Colon (tissue), 2 donors: Measurements from ENCODE around the gene SCIN.
"Not testable (repeated sequence)": the region's sequence is repeated elsewhere in the genome, so short reads cannot be mapped to it uniquely, and the experiment has no call there.

Experiments used
- FAIRE-seq: peaks from 2 replicates; lab custom pipeline; 2012; peaks lifted over from hg19 to GRCh38; lab: Jason Lieb, UNC
- donor health status: control.
- donor health status: control.

SCIN gene

GRCh38 chr7:12648704-12649261 is 78.3 kb downstream of the SCIN start:
- FAIRE-seq = no peak

DNA sequence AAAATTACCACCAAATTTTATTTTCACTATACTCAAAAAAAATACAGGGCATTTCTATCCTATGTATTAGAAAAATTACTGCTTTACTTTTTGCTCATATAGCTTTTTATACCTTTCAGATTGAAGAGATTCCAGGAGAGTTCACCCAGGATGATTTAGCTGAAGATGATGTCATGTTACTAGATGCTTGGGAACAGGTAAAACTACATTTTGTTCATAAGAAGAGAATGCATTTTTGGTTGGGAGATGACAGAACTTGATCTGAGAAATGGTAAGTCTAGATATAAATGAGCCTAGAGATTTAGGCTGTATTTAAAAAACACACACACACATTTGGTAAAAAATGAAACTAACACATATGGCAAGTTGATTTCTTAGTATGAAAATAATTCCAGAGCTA is 78.8 kb downstream of the SCIN start:
- no peak for FAIRE-seq

DNA sequence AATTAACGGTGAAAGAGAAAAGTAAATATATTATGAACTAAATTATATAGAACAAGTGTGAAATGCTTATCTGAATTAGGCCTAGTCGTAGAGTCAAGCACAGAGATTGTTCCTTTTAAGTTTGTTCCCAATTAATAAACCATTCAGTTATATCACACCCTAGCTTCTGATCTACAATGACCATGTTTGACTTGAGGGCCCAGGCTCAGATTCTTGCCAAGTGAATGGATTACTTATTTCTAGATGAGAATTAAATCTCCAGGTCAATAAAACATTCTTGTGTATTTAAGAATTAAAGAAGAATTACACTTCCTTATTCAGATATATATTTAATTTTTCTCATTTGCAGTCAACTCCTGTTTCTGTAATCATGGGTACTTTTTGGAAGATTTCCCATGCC is 79.6 kb downstream of the SCIN start:
- no peak for FAIRE-seq

GRCh38 chr7:12653110-12653509 is 82.6 kb downstream of the SCIN start:
- FAIRE-seq = no peak

DNA sequence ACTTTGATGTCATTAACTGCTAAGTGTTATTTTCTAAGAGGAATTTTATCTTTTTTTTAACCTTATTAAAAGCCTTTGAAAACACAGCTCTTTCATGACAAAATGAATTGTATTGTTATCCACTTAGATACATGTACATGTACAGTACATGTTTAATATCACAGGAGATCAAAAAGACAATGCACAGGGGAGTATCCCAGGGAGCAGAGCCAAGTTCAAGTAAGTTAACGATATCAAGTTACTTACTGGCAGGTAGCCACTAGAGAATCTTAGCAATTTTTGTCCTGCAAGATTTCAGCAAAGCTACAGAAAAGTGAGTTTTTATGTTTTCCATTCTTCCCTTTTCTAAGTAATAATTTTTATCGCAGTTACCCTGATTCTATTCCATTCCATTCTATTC is 83.0 kb downstream of the SCIN start:
- FAIRE-seq = no peak

DNA sequence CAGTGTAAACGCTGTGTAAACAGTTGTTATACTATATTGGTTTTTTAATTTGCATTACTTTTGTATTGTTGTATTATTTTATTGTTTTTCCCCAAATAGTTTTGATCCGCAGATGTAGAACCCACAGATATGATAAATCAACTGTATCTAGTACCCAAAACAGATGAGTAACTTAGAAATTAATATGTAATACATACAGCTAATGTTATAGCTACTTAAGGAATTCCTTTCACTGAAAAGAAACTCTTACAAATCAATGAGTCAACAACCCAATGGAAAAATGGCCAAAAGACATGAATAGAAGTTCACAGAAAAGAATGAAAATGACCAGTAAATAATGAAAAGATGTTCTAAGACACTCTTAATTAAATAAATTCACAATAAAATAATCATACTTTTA is 84.6 kb downstream of the SCIN start:
- FAIRE-seq = no peak

- not testable (repeated sequence) for FAIRE-seq
Observed at GRCh38 chr7:12660423-12660822, 89.9 kb downstream of the SCIN start.

- not testable (repeated sequence) for FAIRE-seq
Observed at GRCh38 chr7:12660986-12661385, 90.5 kb downstream of the SCIN start.

DNA sequence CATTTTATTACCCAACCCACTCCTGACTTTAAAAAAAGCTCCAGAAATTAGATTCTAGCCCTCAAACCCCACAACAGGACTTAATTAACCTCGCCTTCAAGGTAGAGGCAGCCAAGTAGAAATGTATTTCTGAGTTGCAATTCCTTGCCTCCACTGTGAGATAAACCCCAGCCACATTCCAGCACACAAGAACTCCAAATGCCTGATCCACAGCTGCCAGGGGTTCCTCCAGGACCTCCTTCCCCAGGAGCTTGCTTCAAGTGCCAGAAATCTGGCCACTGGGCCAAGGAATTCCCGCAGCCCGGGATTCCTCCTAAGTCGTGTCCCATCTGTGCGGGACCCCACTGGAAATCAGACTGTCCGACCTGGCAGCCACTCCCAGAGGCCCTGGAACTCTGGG is 91.1 kb downstream of the SCIN start:
- FAIRE-seq = no peak

GRCh38 chr7:12670000-12670729 is 99.6 kb downstream of the SCIN start:
- no peak for FAIRE-seq

GRCh38 chr7:12670743-12671520 is 100.4 kb downstream of the SCIN start:
- no peak for FAIRE-seq

DNA sequence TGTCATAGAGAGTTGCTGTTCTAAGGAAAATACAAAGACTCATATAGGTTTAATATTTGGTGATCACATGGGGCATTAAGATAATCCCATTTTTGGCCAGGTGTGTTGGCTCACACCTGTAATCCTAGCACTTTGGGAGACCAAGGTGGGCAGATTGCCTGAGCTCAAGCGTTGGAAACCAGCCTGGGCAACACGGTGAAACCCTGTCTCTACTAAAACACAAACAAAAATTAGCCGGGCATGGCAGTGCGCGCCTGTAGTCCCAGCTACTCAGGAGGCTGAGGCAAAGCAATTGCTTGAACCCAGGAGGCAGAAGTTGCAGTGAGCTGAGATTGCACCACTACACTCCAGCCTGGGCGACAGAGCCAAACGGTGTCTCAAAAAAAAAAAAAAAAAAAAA is 102.9 kb downstream of the SCIN start:
- not testable (repeated sequence) for FAIRE-seq

- no peak for FAIRE-seq
Observed at GRCh38 chr7:12674053-12674452, 103.5 kb downstream of the SCIN start.

GRCh38 chr7:12674861-12675260 is 104.3 kb downstream of the SCIN start:
- FAIRE-seq = no peak

GRCh38 chr7:12683678-12684585 is 113.4 kb downstream of the SCIN start:
- no peak for FAIRE-seq

GRCh38 chr7:12684733-12685132 is 114.2 kb downstream of the SCIN start:
- no peak for FAIRE-seq

- no peak for FAIRE-seq
Observed at GRCh38 chr7:12685550-12685949, 115.0 kb downstream of the SCIN start.

DNA sequence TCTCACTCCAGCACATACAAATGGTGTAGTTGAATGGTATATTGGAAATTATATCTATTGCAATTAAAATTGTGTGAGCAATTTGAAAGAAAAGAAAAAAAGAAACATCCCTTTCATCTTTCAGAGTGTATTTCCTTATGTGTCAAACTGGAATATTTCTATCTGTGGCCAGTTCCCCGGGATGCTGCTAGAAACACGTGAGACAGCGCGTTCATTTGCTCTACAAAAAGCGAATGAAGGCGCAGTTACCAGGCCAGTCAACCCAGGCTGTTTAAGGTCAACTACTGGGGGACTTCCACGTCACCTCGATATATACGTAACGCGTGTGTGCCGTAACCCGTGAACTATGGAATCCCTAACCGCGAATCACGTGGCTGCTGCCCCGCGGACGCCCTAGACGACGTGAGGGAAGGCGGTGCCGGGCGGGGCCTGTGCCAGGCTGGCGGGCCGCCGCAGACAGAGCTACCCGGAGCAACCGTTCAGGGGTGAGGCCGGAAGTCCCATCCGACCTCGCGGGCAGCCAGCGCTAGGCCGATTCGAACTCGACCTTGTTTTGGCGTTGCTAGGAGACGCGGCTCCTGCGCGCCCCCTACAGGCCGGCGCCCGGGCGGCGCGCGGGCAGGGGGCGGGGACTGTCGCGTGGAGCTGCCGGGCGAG is 115.8 kb downstream of the SCIN start:
- no peak for FAIRE-seq

GRCh38 chr7:12686891-12687717 is 116.6 kb downstream of the SCIN start, which contains the start of gene ARL4A:
TSS of gene ARL4A (plus strand) at chr7:12687633. CDS start at chr7:12688255, 622 bp downstream.
- no peak for FAIRE-seq

- FAIRE-seq = no peak
Observed at GRCh38 chr7:12687718-12688171, 117.2 kb downstream of the SCIN start.
